Measurements from ENCODE around the gene GOLGA5. TPM values are rescaled to one million over a fixed set of nuclear protein-coding genes. Genes with fewer than 3 reads are reported as not detected.

GOLGA5 gene
- total and polyA plus RNA-seq, 2 of the 13 experiments (the other 11 are each of a cell fraction or from before 2014, with no cell fraction given) = 31.0 to 40.0 TPM

- TF ChIP-seq ZBTB7A (CRISPR knock-in tag; IDR thresholded peaks at IDR 0.05) (peak; percentile 66), XBP1 (CRISPR knock-in tag; IDR thresholded peaks at IDR 0.05) (no peak), SIN3A (IDR thresholded peaks at IDR 0.05; ENCODE audit: borderline replicate concordance, low read depth, low read length) (peak; percentile 33; the same call in 1 of the 2 replicates), PREB (CRISPR knock-in tag; IDR thresholded peaks at IDR 0.05) (no peak), ZBTB21 (CRISPR knock-in tag; IDR thresholded peaks at IDR 0.05) (no peak), SRF (IDR thresholded peaks at IDR 0.05; ENCODE audit: low read depth, low read length) (no peak), REST (IDR thresholded peaks at IDR 0.05; ENCODE audit: borderline replicate concordance in 1 of 2, low read depth in 1 of 2, low read length in 2 of 2) (peak in 1 of 2 experiments; percentile 59; a peak in 1 of 4 replicates), ARHGAP35 (CRISPR knock-in tag; IDR thresholded peaks at IDR 0.05; ENCODE audit: borderline replicate concordance) (no peak; the same call in 1 of the 2 replicates), ZNF7 (CRISPR knock-in tag; IDR thresholded peaks at IDR 0.05) (no peak), RFXANK (CRISPR knock-in tag; IDR thresholded peaks at IDR 0.05) (no peak; the same call in 1 of the 2 replicates), ZNF280D (CRISPR knock-in tag; IDR thresholded peaks at IDR 0.05) (peak; percentile 52; the same call in 1 of the 2 replicates), ZNF235 (CRISPR knock-in tag; IDR thresholded peaks at IDR 0.05; ENCODE audit: borderline replicate concordance) (peak; percentile 72; the same call in 1 of the 2 replicates), MXD4 (CRISPR knock-in tag; IDR thresholded peaks at IDR 0.05) (peak; percentile 64; the same call in 1 of the 2 replicates), ZNF589 (CRISPR knock-in tag; conservative IDR thresholded peaks at IDR 0.05) (no peak), HMGXB4 (CRISPR knock-in tag; IDR thresholded peaks at IDR 0.05; ENCODE audit: borderline replicate concordance in 1 of 2, low read depth in 1 of 2) (peak; percentile 75 to 89; a peak in 3 of 4 replicates), ATF1 (CRISPR knock-in tag; IDR thresholded peaks at IDR 0.05) (peak; percentile 30; the same call in 1 of the 2 replicates)
Measured at GRCh38 chr14:92748259-92749016, 45.7 kb upstream of the GOLGA5 start, which contains the start of gene LGMN (continued).

Data from HepG2 (cell line).